Peyer's patch (tissue), 4 donors: Measurements from ENCODE around the gene NDUFS8. TPM values are rescaled to one million over a fixed set of nuclear protein-coding genes. Genes with fewer than 3 reads are reported as not detected.

ENCODE experiments used
- DNase-seq, 3 donors: peaks; one replicate each; pipeline ENCODE4 v3.0.0-alpha.2; 2017 to 2019
- H3K27ac ChIP-seq, 4 donors: fragments of 200-600 bp; sonication (generic); one replicate each; pipeline ENCODE4 v1.5.1; 2016 to 2019
- H3K27me3 ChIP-seq, 2 donors: fragments of 200-600 bp; sonication (generic); one replicate each; pipeline ENCODE4 v1.5.1; 2019
- H3K36me3 ChIP-seq, 3 donors: fragments of 200-600 bp; sonication (generic); one replicate each; pipeline ENCODE4 v1.5.1; 2016 to 2019
- H3K4me1 ChIP-seq, 4 donors: fragments of 200-600 bp; sonication (generic); one replicate each; pipeline ENCODE4 v1.5.1; 2016 to 2019
- H3K4me3 ChIP-seq, 4 donors: fragments of 200-600 bp; sonication (generic); 1 replicate in 3 of 4; 2 replicates in 1 of 4; pipeline ENCODE4 v1.5.1; 2016 to 2019; ENCODE audit warnings: mild to moderate bottlenecking in 1 of 4
- H3K9me3 ChIP-seq, 4 donors: fragments of 200-600 bp; sonication (generic); one replicate each; pipeline ENCODE4 v1.5.1; 2016 to 2019; ENCODE audit warnings: mild to moderate bottlenecking in 1 of 4
- POLR2A ChIP-seq, 2 donors: fragments of 450-650 bp; IDR thresholded peaks; one replicate each; pipeline ENCODE4 v1.5.1; 2017; ENCODE audit warnings: antibody characterized with exemption in 2 of 2, mild to moderate bottlenecking in 2 of 2, moderate library complexity in 2 of 2
- total RNA-seq, 4 donors: library from RNA; depleted of rRNA; stranded (reverse); fragments of >200 nt; gene quantifications; one replicate each; pipeline ENCODE4 v1.1.0, GENCODE V29; 2016
- TF ChIP-seq, protein P1 (sequence below), 6 experiments: fragments of 450-650 bp in 4 of 6; fragments of 200-600 bp in 2 of 6; sonication (generic) in 1 of 6; IDR thresholded peaks; one replicate each; pipeline ENCODE4 v1.5.1; 2017 to 2019; ENCODE audit warnings: antibody characterized with exemption in 6 of 6, mild to moderate bottlenecking in 3 of 6, moderate library complexity in 1 of 6

The NDUFS8 gene
- total RNA-seq, 4 donors from 2014 or later, result 153 to 195 (median 162) TPM

DNA sequence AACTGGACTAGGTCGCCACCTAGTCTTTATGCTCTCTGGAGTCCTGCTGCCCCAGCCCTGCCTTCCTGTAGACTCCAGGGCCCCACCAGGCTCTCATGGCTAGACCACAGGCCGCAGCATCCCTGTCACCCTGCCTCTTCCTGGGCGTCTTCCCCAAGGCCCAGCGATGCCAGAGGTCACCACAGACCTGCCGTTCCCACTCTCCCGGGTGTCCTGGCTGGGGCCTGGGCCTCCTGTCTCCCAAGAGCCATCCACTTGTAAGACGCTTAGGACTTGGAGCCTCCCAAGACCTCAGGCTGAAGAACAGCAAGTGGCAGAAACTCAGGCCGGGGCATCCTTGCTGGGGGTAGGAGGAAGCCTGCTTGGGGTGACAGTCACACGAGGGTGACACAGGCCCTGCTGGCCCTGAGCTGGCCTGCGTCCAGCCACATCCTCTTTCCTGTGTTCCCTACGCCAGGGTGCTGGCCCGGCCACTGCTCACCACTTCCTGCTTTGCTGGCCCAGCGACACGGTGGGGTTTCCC lies 6.3 kb downstream of the NDUFS8 start:
- TF ChIP-seq POLR2A (IDR thresholded peaks at IDR 0.05), result no peak
- TF ChIP-seq, protein P1, sequence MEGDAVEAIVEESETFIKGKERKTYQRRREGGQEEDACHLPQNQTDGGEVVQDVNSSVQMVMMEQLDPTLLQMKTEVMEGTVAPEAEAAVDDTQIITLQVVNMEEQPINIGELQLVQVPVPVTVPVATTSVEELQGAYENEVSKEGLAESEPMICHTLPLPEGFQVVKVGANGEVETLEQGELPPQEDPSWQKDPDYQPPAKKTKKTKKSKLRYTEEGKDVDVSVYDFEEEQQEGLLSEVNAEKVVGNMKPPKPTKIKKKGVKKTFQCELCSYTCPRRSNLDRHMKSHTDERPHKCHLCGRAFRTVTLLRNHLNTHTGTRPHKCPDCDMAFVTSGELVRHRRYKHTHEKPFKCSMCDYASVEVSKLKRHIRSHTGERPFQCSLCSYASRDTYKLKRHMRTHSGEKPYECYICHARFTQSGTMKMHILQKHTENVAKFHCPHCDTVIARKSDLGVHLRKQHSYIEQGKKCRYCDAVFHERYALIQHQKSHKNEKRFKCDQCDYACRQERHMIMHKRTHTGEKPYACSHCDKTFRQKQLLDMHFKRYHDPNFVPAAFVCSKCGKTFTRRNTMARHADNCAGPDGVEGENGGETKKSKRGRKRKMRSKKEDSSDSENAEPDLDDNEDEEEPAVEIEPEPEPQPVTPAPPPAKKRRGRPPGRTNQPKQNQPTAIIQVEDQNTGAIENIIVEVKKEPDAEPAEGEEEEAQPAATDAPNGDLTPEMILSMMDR (IDR thresholded peaks at IDR 0.05), result no peak
- no peaks in the 10 kb centered on the region for H3K27me3 ChIP-seq
- no peak overlapping the region for H3K4me3 ChIP-seq
- peaks cover 0 to 22% (median 0%) of the 10 kb centered on the region in 3 donors for H3K36me3 ChIP-seq
- H3K9me3 ChIP-seq, result no peaks in the 10 kb centered on the region
- H3K27ac ChIP-seq, result peak overlapping the region; percentile 86 to 93 (median 90)
- peak in 2 of 3 donors; percentile 41 to 85 for DNase-seq
- peaks cover 6 to 59% (median 25%) of the 10 kb centered on the region in 4 donors for H3K4me1 ChIP-seq

DNA sequence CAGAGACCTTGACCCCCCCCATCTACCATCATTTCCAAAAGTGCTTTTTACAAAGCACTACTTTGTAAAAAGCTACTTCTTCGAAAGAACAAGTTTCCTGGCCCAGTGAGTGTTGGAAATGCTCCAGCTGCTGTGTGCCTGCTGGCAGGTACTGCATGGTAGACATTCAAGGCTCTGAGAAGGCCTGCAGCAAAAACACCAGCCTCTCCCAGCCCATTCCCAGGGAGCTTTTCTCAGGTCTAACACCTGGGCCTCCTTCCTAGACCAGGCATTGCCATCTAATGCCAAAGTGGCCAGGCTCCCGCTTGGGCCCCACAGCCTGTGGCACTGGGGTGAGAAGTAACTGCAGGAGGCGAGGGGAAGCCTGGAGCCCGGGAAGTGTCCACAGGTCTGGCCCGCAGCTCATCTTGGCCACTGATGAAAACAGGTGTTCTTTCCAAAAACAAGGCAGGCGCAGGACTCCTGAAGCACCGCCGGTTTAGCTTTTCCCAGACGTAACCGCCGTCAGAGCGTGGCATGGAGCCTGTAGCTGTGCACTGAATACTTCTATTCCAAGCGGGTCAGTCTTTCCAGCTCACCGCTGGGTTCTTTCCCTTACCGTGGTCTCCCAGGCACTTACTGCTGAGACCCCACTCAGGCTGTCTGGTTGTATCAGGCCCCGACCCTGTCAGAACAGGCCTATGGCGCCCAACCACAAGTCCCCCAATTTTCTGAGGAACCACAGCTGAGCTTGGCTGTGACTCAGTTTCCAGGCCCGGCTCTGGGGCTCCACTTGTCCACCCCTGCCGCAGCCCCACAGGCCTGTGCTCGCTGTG lies 7.1 kb downstream of the NDUFS8 start:
- H3K36me3 ChIP-seq, result peaks cover 0 to 24% (median 0%) of the 10 kb centered on the region in 3 donors
- DNase-seq, result no peak
- peaks cover 5 to 53% (median 24%) of the 10 kb centered on the region in 4 donors for H3K4me1 ChIP-seq
- H3K4me3 ChIP-seq, result peak overlapping the region in 1 of 4 donors; percentile 91
- no peak for TF ChIP-seq POLR2A (IDR thresholded peaks at IDR 0.05)
- TF ChIP-seq, protein P1 (IDR thresholded peaks at IDR 0.05), result no peak
- no peaks in the 10 kb centered on the region for H3K27me3 ChIP-seq
- H3K27ac ChIP-seq, result peak overlapping the region; percentile 86 to 93 (median 90)
- H3K9me3 ChIP-seq, result no peaks in the 10 kb centered on the region

DNA sequence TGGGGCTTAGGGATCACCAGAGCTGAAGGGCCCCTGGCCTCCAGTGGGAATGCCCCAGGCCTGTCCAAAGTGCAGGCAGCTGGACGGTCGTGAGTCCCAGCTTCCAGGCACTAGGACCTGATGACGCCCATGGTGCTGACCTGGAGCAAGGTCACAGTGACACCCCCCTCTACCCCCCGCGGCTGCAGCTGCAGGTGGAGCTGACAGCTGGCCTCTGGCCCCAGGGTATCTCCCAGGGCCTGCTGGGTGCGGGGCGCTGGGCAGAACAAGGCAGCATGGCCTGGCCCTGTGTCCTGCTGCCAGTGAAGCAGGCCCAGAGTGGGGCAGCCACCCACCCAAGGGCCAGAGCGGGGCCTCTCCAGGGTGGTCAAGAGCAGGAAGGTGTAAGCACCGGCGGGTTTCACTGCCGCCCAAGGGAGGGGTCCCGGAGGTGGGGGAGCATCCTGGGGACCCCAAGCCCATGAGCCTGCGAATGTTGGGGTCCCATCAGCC lies 7.8 kb downstream of the NDUFS8 start:
- no peak for DNase-seq
- Histone ChIP-seq H3K36me3 (peaks cover 0 to 24% (median 0%) of the 10 kb centered on the region in 3 donors), H3K4me1 (peaks cover 5 to 58% (median 24%) of the 10 kb centered on the region in 4 donors), H3K27me3 (no peaks in the 10 kb centered on the region), H3K27ac (peak overlapping the region; percentile 86 to 93 (median 90)), H3K9me3 (no peaks in the 10 kb centered on the region), H3K4me3 (peak overlapping the region; percentile 67 to 91 (median 84))
- no peak for TF ChIP-seq POLR2A (IDR thresholded peaks at IDR 0.05)
- TF ChIP-seq, protein P1 (IDR thresholded peaks at IDR 0.05), result no peak

DNA sequence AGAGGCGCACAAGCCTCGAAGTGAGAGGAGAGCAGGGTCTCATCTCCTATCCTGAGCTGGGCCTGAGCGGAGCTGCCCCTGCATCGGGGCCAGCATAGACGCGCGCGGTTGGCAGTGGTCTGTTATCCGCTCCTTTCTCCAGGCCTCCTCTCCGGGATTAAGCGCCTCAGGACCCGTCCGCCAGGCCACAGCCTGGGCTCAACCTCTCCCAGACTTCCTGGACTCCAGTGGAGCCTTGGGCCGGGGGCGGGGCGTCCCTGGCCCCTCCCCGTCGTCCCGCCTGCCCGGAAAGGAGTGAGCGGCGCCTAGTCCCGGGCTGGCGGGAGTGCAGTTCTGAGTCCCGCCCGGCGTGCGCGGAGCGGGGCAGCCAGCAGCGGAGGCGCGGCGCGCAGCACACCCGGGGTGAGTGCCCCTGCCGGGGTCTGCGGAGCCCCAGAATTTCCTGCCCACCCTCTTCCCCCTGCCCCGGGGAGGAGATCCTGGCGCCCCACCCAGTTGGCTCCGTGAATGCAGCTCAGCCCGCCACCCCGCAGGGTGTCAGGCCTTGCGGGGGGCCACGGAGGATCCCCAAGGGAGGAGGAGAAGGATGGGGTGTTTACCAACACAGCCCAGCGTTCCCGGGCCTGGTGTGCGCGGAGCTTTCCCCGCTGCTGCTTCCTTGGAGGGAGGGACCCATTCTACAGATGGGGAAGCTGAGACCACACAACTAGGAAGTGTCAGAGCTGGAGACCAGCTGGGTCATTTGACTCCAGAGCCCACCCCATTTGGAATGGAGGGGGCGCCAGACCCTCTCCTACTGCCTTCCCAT lies 8.4 kb downstream of the NDUFS8 start, which contains the start of gene TCIRG1:
Gene TCIRG1, plus strand, starts transcription at position 308 of the 808 bp plus-strand sequence. CDS start 2,247 bp downstream, outside the sequence.
- Histone ChIP-seq H3K27ac (peak within 1 kb of the TSS; percentile 86 to 93 (median 90)), H3K9me3 (no peaks in the 10 kb centered on the region), H3K36me3 (peaks cover 0 to 24% (median 0%) of the 10 kb centered on the region in 3 donors), H3K4me3 (peak within 1 kb of the TSS; percentile 67 to 91 (median 84)), H3K27me3 (no peaks in the 10 kb centered on the region), H3K4me1 (peaks cover 5 to 58% (median 24%) of the 10 kb centered on the region in 4 donors)
- TF ChIP-seq, protein P1 (IDR thresholded peaks at IDR 0.05), result peak in 4 of 6 experiments; percentile 16 to 42 (median 32)
- peak; percentile 95 to 98 for TF ChIP-seq POLR2A (IDR thresholded peaks at IDR 0.05)
- peak; percentile 79 to 94 (median 93) for DNase-seq

DNA sequence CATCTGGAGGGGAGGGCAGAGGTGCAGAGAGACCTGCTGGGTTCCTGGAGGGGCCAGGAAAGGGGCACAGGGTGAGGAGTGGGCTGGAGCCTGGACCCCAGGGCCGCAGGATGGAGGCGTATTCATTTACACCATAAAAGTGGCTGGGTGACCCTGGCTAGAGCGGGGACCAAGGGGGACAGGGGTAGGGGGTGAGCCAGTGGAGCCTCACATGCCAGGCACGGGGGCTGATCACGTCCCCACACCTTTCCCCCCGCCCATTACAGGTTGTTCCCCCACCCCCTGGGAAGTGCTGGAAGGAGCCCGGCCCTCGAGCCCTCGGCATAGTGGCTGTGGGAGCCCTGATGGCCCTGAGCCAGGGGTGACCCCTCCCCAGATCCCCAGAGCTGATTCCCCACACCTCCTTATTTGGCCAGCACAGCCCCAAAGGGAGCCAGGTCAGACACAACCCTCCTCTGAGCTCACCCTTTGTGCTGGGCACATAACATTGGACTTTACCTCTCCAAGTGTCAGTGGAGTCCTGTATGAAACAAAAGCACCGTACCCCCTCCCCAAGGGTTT lies 9.1 kb downstream of the NDUFS8 start:
- Histone ChIP-seq H3K9me3 (no peaks in the 10 kb centered on the region), H3K4me1 (peaks cover 5 to 58% (median 24%) of the 10 kb centered on the region in 4 donors), H3K4me3 (peak overlapping the region; percentile 67 to 91 (median 84)), H3K27me3 (no peaks in the 10 kb centered on the region), H3K27ac (peak overlapping the region; percentile 86 to 93 (median 90)), H3K36me3 (peaks cover 0 to 26% (median 0%) of the 10 kb centered on the region in 3 donors)
- DNase-seq, result peak in 1 of 3 donors; percentile 45
- no peak for TF ChIP-seq POLR2A (IDR thresholded peaks at IDR 0.05)
- TF ChIP-seq, protein P1 (IDR thresholded peaks at IDR 0.05), result no peak
